SHP77 (cell line): ENCODE data around the gene HYPK.

Experiments
- DNase-seq, 2 experiments: peaks; one replicate each; lab custom pipeline; 2025; lab: John Stamatoyannopoulos, UW

The HYPK gene

DNA sequence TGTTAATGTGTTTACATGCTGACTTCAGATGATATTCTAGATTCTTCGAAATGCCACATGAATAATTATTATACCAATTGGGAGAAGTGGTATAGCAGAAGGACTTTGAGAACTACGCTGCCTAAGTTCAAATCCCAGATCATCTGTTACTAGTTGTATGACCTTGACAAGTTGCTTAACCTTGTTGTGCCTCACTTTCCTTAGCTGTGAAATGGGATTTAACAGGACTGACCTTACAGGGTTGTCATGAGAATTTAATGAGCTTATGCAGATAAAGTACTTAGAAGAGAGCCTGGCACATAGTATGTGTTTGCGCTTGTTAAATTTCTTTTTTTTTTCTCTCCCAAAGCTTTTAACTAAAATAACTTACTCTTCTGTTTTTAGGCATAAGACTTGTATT, 50.9 kb downstream of the HYPK start:
- DNase-seq, result no peak

DNA sequence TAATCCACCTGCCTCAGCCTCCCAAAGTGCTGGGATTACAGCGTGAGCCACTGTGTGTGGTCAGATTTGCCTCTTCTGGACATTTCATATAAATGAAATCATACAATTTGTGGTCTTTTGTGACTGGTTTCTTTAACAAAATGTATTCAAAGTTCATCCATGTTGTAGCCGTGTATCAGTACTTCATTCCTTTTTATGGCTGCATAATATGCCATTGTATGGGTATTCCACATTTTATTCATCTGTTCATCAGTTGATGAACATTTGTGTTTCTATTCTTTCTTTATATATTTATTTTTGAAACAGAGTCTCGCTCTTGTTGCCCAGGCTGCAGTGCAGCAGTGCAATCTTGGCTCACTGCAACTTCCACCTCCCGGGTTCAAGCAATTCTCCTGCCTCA, 52.2 kb downstream of the HYPK start:
- DNase-seq, result no peak
